A549 (cell line): ENCODE measurements around the gene C3orf20. TPM values are rescaled to one million over a fixed set of nuclear protein-coding genes. Genes with fewer than 3 reads are reported as not detected.
A peak's percentile ranks its signal among the peaks of the same experiment; 100 is the strongest.

Experiments used
- ATAC-seq, 2 experiments: fragments of 200-7000 bp in 1 of 2; fragments of >200 bp in 1 of 2; cut with Nextera tagmentation in 1 of 2; cut with Tn5 transposase in 1 of 2; 3 replicates each; pipeline versions ENCODE4 v1.8.0 to v1.9.1; 2018 to 2020; ENCODE audit warnings: mild to moderate bottlenecking in 1 of 2, moderate library complexity in 1 of 2
- CTCF ChIA-PET: fragments of 300-600 bp; sonication (Branson Sonifier 250); formaldehyde crosslinking; extraction: SDS; loops from one replicate; lab custom pipeline; 2021; ENCODE audit warnings: antibody characterized with exemption, inconsistent platforms; lab: Yijun Ruan, JAX
- POLR2A ChIA-PET: fragments of 350-600 bp; formaldehyde crosslinking; extraction: SDS; loops from one replicate; lab custom pipeline; 2021; ENCODE audit warnings: antibody characterized with exemption, inconsistent platforms; lab: Yijun Ruan, JAX
- DNase-seq, 2 experiments: peaks; one replicate each; pipeline versions ENCODE4 v3.0.0 to v3.0.0-alpha.2; 2011 to 2016; ENCODE audit warnings: low read depth in 1 of 2, low spot score in 1 of 2
- FAIRE-seq: peaks from 2 replicates; lab custom pipeline; 2011; peaks lifted over from hg19 to GRCh38; lab: Jason Lieb, UNC
- H3K27ac ChIP-seq, 2 experiments: fragments of >200 bp; sonication (Bioruptor Twin); formaldehyde crosslinking; 3 replicates each; pipeline ENCODE4 v1.5.1; 2016 to 2017
- H3K4me1 ChIP-seq: fragments of >200 bp; sonication (Bioruptor Twin); formaldehyde crosslinking; 3 replicates; pipeline ENCODE4 v1.6.1; 2016
- H3K4me2 ChIP-seq: fragments of >200 bp; sonication (Bioruptor Twin); formaldehyde crosslinking; 3 replicates; pipeline ENCODE4 v1.6.1; 2016
- H3K4me3 ChIP-seq: fragments of >200 bp; sonication (Bioruptor Twin); formaldehyde crosslinking; 3 replicates; pipeline ENCODE4 v1.5.1; 2016
- H3K9me3 ChIP-seq: fragments of >200 bp; sonication (Bioruptor Twin); formaldehyde crosslinking; 3 replicates; pipeline ENCODE4 v1.6.1; 2016
- BHLHE40 ChIP-seq: IDR thresholded peaks from 2 replicates; pipeline ENCODE4 v1.6.1; 2012; ENCODE audit warnings: low read depth, low read length, inconsistent platforms
- CBX8 ChIP-seq: fragments of 200-600 bp; sonication (generic); IDR thresholded peaks from 2 replicates; pipeline ENCODE4 v1.6.1; 2016
- CEBPB ChIP-seq, 2 experiments: fragments of >200 bp in 1 of 2; sonication (Bioruptor Twin) in 1 of 2; formaldehyde crosslinking in 1 of 2; IDR thresholded peaks; 2 replicates each; pipeline ENCODE4 v1.6.1; 2012 to 2016
- EHF ChIP-seq: fragments of 250-450 bp; sonication (Bioruptor Pico); IDR thresholded peaks from 2 replicates; pipeline ENCODE4 v1.5.0; 2020; ENCODE audit warnings: mild to moderate bottlenecking
- ELK1 ChIP-seq: fragments of 150-350 bp; IDR thresholded peaks from 2 replicates; pipeline ENCODE4 v1.6.1; 2014; ENCODE audit warnings: low read depth, mild to moderate bottlenecking, low read length
- JUNB ChIP-seq: fragments of >200 bp; sonication (Bioruptor Twin); formaldehyde crosslinking; IDR thresholded peaks from 2 replicates; pipeline ENCODE4 v1.6.1; 2016
- KDM1A ChIP-seq: fragments of 200-600 bp; sonication (generic); IDR thresholded peaks from 2 replicates; pipeline ENCODE4 v1.6.1; 2016; ENCODE audit warnings: low read depth, mild to moderate bottlenecking
- MAZ ChIP-seq: fragments of 150-350 bp; IDR thresholded peaks from 2 replicates; pipeline ENCODE4 v1.6.1; 2014; ENCODE audit warnings: antibody characterized with exemption, low read depth, low read length, borderline replicate concordance
- MYC ChIP-seq: IDR thresholded peaks from 2 replicates; pipeline ENCODE4 v1.6.1; 2012; ENCODE audit warnings: mild to moderate bottlenecking, inconsistent platforms, low read length, improper control_type of control experiment, borderline replicate concordance
- NR3C1 ChIP-seq: fragments of >200 bp; sonication (Bioruptor Twin); formaldehyde crosslinking; IDR thresholded peaks from 3 replicates; pipeline ENCODE4 v1.6.1; 2017
- RFX5 ChIP-seq: fragments of 450-650 bp; IDR thresholded peaks from 2 replicates; pipeline ENCODE4 v1.7.1; 2014; ENCODE audit warnings: antibody characterized with exemption, mild to moderate bottlenecking, moderate library complexity
- ZC3H11A ChIP-seq: fragments of 450-650 bp; IDR thresholded peaks from 2 replicates; pipeline ENCODE4 v1.6.1; 2014; ENCODE audit warnings: antibody characterized with exemption, mild to moderate bottlenecking
- ZFP36 ChIP-seq: fragments of 450-650 bp; IDR thresholded peaks from 2 replicates; pipeline ENCODE4 v1.6.1; 2014; ENCODE audit warnings: borderline replicate concordance; ENCODE audit not compliant: partially characterized antibody
- ZSCAN20 ChIP-seq: fragments of 250-450 bp; sonication (Bioruptor Pico); IDR thresholded peaks from 2 replicates; pipeline ENCODE4 v1.8.0; 2022; ENCODE audit warnings: mild to moderate bottlenecking, moderate library complexity
- WGBS: methylation state at CpG from one replicate; pipeline ENCODE4 v1.1.6; 2017; ENCODE audit errors: missing lambda C conversion rate; 5-methylcytosine and 5-hydroxymethylcytosine counted together
- polyA plus RNA-seq, 4 experiments: library from polyadenylated mRNA; depleted of rRNA in 3 of 4; stranded (reverse); fragments of >200 nt; fragmentation: RNase III in 1 of 4; extraction: RNeasy Plus Mini Kit Qiagen cat#74134 plus additional on column Dnase treatment in 1 of 4; gene quantifications; 2 replicates in 3 of 4; 3 replicates in 1 of 4; pipeline ENCODE4 v1.2.3, GENCODE V29; 2011 to 2017
- TF ChIP-seq, protein P1 (sequence below): fragments of 200-600 bp; sonication (generic); IDR thresholded peaks from 2 replicates; pipeline ENCODE4 v1.6.1; 2016; ENCODE audit warnings: antibody characterized with exemption, mild to moderate bottlenecking, moderate library complexity
- TF ChIP-seq, protein P2 (sequence below): IDR thresholded peaks from 2 replicates; pipeline ENCODE4 v1.6.1; 2012; ENCODE audit warnings: low read depth, borderline replicate concordance
- TF ChIP-seq, protein P3 (sequence below): fragments of 250-450 bp; sonication (Bioruptor Pico); IDR thresholded peaks from 2 replicates; pipeline ENCODE4 v1.5.0; 2020; ENCODE audit warnings: low read depth, mild to moderate bottlenecking, moderate library complexity
- TF ChIP-seq, protein P4 (sequence below): IDR thresholded peaks from 2 replicates; pipeline ENCODE4 v1.6.1; 2012

Gene C3orf20
- polyA plus RNA-seq, 2 of the 4 experiments (the other 2 are of a cell fraction): 0.05 TPM; not detected in 1

- ChIA-PET POLR2A (no interaction called here), CTCF (interaction anchor here (0.8 to 3.3 kb wide), 3 partner anchors 8 to 119 kb away, joined by 3 to 19 read pairs (median 8); no protein-coding TSS in a partner anchor)
- no peak overlapping the region for H3K4me2 ChIP-seq
- 59% methylated on average over 10 of the region's 10 CpGs for WGBS
- no peak for FAIRE-seq
- DNase-seq: no peak
- H3K9me3 ChIP-seq: no peaks in the 10 kb centered on the region
- ATAC-seq: no peak
- H3K27ac ChIP-seq: no peak overlapping the region
- H3K4me3 ChIP-seq: no peak overlapping the region
- H3K4me1 ChIP-seq: peaks cover 34% of the 10 kb centered on the region
- TF ChIP-seq, protein P1, sequence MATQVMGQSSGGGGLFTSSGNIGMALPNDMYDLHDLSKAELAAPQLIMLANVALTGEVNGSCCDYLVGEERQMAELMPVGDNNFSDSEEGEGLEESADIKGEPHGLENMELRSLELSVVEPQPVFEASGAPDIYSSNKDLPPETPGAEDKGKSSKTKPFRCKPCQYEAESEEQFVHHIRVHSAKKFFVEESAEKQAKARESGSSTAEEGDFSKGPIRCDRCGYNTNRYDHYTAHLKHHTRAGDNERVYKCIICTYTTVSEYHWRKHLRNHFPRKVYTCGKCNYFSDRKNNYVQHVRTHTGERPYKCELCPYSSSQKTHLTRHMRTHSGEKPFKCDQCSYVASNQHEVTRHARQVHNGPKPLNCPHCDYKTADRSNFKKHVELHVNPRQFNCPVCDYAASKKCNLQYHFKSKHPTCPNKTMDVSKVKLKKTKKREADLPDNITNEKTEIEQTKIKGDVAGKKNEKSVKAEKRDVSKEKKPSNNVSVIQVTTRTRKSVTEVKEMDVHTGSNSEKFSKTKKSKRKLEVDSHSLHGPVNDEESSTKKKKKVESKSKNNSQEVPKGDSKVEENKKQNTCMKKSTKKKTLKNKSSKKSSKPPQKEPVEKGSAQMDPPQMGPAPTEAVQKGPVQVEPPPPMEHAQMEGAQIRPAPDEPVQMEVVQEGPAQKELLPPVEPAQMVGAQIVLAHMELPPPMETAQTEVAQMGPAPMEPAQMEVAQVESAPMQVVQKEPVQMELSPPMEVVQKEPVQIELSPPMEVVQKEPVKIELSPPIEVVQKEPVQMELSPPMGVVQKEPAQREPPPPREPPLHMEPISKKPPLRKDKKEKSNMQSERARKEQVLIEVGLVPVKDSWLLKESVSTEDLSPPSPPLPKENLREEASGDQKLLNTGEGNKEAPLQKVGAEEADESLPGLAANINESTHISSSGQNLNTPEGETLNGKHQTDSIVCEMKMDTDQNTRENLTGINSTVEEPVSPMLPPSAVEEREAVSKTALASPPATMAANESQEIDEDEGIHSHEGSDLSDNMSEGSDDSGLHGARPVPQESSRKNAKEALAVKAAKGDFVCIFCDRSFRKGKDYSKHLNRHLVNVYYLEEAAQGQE: no peak
- TF ChIP-seq, protein P2, sequence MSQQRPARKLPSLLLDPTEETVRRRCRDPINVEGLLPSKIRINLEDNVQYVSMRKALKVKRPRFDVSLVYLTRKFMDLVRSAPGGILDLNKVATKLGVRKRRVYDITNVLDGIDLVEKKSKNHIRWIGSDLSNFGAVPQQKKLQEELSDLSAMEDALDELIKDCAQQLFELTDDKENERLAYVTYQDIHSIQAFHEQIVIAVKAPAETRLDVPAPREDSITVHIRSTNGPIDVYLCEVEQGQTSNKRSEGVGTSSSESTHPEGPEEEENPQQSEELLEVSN: no peak
Observed at GRCh38 chr3:14801668-14802380, 126.9 kb downstream of the C3orf20 start.

DNA sequence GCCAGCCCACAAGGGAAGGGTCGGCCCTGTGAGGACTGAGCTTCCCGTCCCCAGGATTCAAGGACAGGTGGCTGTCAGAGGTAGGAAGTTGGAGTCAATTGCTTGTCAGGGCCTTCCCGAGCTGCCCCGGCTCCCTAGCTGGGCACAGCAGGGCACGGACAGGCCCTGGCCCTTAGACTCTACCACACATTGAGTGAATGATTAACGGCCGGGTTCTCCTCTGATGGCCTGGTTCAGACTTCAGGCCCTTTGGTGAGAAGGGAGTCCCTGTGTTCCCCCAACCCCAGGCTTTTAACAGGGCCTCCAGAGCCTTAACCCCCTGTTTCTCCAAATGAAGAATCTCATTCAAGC lies 127.4 kb downstream of the C3orf20 start:
- ATAC-seq: no peak
- FAIRE-seq: no peak
- H3K4me3 ChIP-seq: no peak overlapping the region
- no peaks in the 10 kb centered on the region for H3K9me3 ChIP-seq
- 68% methylated on average over 7 of the region's 7 CpGs for WGBS
- H3K4me2 ChIP-seq: 0 out of 3 replicates have a peak overlapping the region, but pooled peaks have one; percentile 7
- H3K4me1 ChIP-seq: peaks cover 34% of the 10 kb centered on the region
- ChIA-PET CTCF (interaction anchor here (0.6 to 3.3 kb wide), 4 partner anchors 9 to 119 kb away, joined by 3 to 19 read pairs (median 6); no protein-coding TSS in a partner anchor), POLR2A (no interaction called here)
- TF ChIP-seq, protein P3, sequence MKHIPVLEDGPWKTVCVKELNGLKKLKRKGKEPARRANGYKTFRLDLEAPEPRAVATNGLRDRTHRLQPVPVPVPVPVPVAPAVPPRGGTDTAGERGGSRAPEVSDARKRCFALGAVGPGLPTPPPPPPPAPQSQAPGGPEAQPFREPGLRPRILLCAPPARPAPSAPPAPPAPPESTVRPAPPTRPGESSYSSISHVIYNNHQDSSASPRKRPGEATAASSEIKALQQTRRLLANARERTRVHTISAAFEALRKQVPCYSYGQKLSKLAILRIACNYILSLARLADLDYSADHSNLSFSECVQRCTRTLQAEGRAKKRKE (CRISPR knock-in tag): no peak
- DNase-seq: no peak
- H3K27ac ChIP-seq: no peak overlapping the region

GRCh38 chr3:14803101-14803980 lies 128.4 kb downstream of the C3orf20 start:
- ChIA-PET CTCF (interaction anchor here (0.8 to 3.3 kb wide), 2 partner anchors 10 to 13 kb away, joined by 3 to 19 read pairs; no protein-coding TSS in a partner anchor), POLR2A (no interaction called here)
- Histone ChIP-seq H3K4me2 (peak overlapping the region; percentile 72), H3K9me3 (no peaks in the 10 kb centered on the region), H3K4me1 (peaks cover 34% of the 10 kb centered on the region), H3K27ac (peak overlapping the region; percentile 41 to 57; a peak in 4 of 6 replicates), H3K4me3 (no peak overlapping the region)
- DNase-seq (peak; percentile 58 to 68), ATAC-seq (peak; percentile 68 to 85), FAIRE-seq (no peak)
- TF ChIP-seq JUNB (no peak), KDM1A (no peak), MYC (no peak), EHF (CRISPR knock-in tag) (no peak), BHLHE40 (no peak), ZSCAN20 (CRISPR knock-in tag) (no peak), ELK1 (no peak), CBX8 (no peak), NR3C1 (no peak), RFX5 (no peak), ZFP36 (no peak), MAZ (no peak), CEBPB (IDR thresholded peaks at IDR 0.05) (no peak), ZC3H11A (no peak)
- TF ChIP-seq, protein P3 (CRISPR knock-in tag): no peak
- TF ChIP-seq, protein P4, sequence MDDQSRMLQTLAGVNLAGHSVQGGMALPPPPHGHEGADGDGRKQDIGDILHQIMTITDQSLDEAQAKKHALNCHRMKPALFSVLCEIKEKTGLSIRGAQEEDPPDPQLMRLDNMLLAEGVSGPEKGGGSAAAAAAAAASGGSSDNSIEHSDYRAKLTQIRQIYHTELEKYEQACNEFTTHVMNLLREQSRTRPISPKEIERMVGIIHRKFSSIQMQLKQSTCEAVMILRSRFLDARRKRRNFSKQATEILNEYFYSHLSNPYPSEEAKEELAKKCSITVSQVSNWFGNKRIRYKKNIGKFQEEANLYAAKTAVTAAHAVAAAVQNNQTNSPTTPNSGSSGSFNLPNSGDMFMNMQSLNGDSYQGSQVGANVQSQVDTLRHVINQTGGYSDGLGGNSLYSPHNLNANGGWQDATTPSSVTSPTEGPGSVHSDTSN: no peak
- 44% methylated on average over 13 of the region's 13 CpGs for WGBS
